Stimulated activated CD8-positive, alpha-beta memory T cell treated with anti-CD3 and anti-CD28 coated beads, Interleukin-12 subunit alpha, Interleukin-12 subunit beta, amount 100 ng/mL, for 24 hours (primary cell): ENCODE data around the gene CCDC85C.

ENCODE experiments used
- DNase-seq: peaks from one replicate; pipeline ENCODE4 v3.0.0-alpha.2; 2020; ENCODE audit errors: extremely low read depth

The CCDC85C gene

GRCh38 chr14:99572173-99572999, 31.6 kb downstream of the CCDC85C start:
- DNase-seq: no peak

GRCh38 chr14:99571303-99571986, 32.6 kb downstream of the CCDC85C start:
- DNase-seq: no peak

- no peak for DNase-seq
Measured at GRCh38 chr14:99570544-99571302, 33.3 kb downstream of the CCDC85C start.

- no peak for DNase-seq
Measured at GRCh38 chr14:99569725-99570543, 34.1 kb downstream of the CCDC85C start.

- no peak for DNase-seq
Measured at GRCh38 chr14:99568567-99569560, 35.1 kb downstream of the CCDC85C start.

- no peak for DNase-seq
Measured at GRCh38 chr14:99566390-99567354, 37.3 kb downstream of the CCDC85C start.

GRCh38 chr14:99566009-99566389, 38.0 kb downstream of the CCDC85C start:
- DNase-seq: no peak

- DNase-seq: no peak
Measured at GRCh38 chr14:99565383-99565782, 38.6 kb downstream of the CCDC85C start.

- no peak for DNase-seq
Measured at GRCh38 chr14:99564926-99565259, 39.1 kb downstream of the CCDC85C start.

- DNase-seq: no peak
Measured at GRCh38 chr14:99564256-99564925, 39.6 kb downstream of the CCDC85C start.

- DNase-seq: no peak
Measured at GRCh38 chr14:99563749-99564129, 40.3 kb downstream of the CCDC85C start.

GRCh38 chr14:99562856-99563748, 40.9 kb downstream of the CCDC85C start:
- no peak for DNase-seq

GRCh38 chr14:99561864-99562263, 42.1 kb downstream of the CCDC85C start:
- DNase-seq: no peak

- DNase-seq: no peak
Measured at GRCh38 chr14:99560922-99561683, 42.9 kb downstream of the CCDC85C start.

GRCh38 chr14:99560403-99560802, 43.6 kb downstream of the CCDC85C start:
- no peak for DNase-seq

GRCh38 chr14:99559286-99559990, 44.6 kb downstream of the CCDC85C start:
- no peak for DNase-seq
